Neural cell (in vitro differentiated cells): ENCODE data around the gene RAB3IL1. TPM values are rescaled to one million over a fixed set of nuclear protein-coding genes. Genes with fewer than 3 reads are reported as not detected.

Source experiments
- H2AFZ ChIP-seq: fragments of 200-600, 300-800 bp; sonication (generic), shearing (Covaris generic); 2 replicates; pipeline ENCODE4 v1.6.0; 2014; ENCODE audit warnings: low read depth, mild to moderate bottlenecking, antibody characterized with exemption, low read length, moderate library complexity
- H3F3A ChIP-seq: fragments of 200-600 bp; shearing (Covaris generic); 2 replicates; pipeline ENCODE4 v1.6.1; 2016; ENCODE audit warnings: mild to moderate bottlenecking, moderate library complexity, mixed read lengths, antibody characterized with exemption, low read length; ENCODE audit not compliant: insufficient read depth, poor library complexity, severe bottlenecking
- H3K27ac ChIP-seq: fragments of 200-600, 300-800 bp; sonication (generic), shearing (Covaris generic); 2 replicates; pipeline ENCODE4 v1.5.1; 2014; ENCODE audit warnings: mild to moderate bottlenecking, low read length, moderate library complexity
- H3K27me3 ChIP-seq: fragments of 300-800, 200-600 bp; sonication (generic), shearing (Covaris generic); 2 replicates; pipeline ENCODE4 v1.6.0; 2014; ENCODE audit warnings: mild to moderate bottlenecking, low read depth, low read length, moderate library complexity; ENCODE audit not compliant: insufficient read depth
- H3K36me3 ChIP-seq: fragments of 300-800, 200-600 bp; sonication (generic), shearing (Covaris generic); 2 replicates; pipeline ENCODE4 v1.5.1; 2014; ENCODE audit warnings: mild to moderate bottlenecking, antibody characterized with exemption, low read length, moderate library complexity; ENCODE audit not compliant: insufficient read depth
- H3K4me2 ChIP-seq: fragments of 300-800, 200-600 bp; sonication (generic), shearing (Covaris generic); 2 replicates; pipeline ENCODE4 v1.6.0; 2014; ENCODE audit warnings: mild to moderate bottlenecking, low read length
- H3K4me3 ChIP-seq: fragments of 300-800, 200-600 bp; sonication (generic), shearing (Covaris generic); 2 replicates; pipeline ENCODE4 v1.5.1; 2014; ENCODE audit warnings: mild to moderate bottlenecking, low read length, moderate library complexity
- H3K79me2 ChIP-seq: fragments of 200-600 bp; shearing (Covaris generic); replicated peaks from 2 replicates; pipeline ENCODE4 v1.6.0; 2014; ENCODE audit warnings: mild to moderate bottlenecking, low read length, moderate library complexity; ENCODE audit not compliant: insufficient read depth
- H3K9ac ChIP-seq: fragments of 300-800, 200-600 bp; sonication (generic), shearing (Covaris generic); 2 replicates; pipeline ENCODE4 v1.6.1; 2016; ENCODE audit warnings: mild to moderate bottlenecking, low read length, mixed read lengths
- H3K9me2 ChIP-seq: fragments of 200-600 bp; shearing (Covaris generic); 2 replicates; pipeline ENCODE4 v1.6.1; 2016; ENCODE audit warnings: mild to moderate bottlenecking, low read length, mixed read lengths; ENCODE audit not compliant: insufficient read depth
- H3K9me3 ChIP-seq: fragments of 200-600, 300-800 bp; sonication (generic), shearing (Covaris generic); 2 replicates; pipeline ENCODE4 v1.6.1; 2016; ENCODE audit warnings: mild to moderate bottlenecking, mixed run types, low read length, moderate library complexity, mixed read lengths
- H4K20me1 ChIP-seq: fragments of 200-600 bp; shearing (Covaris generic); 2 replicates; pipeline ENCODE4 v1.6.1; 2016; ENCODE audit warnings: mild to moderate bottlenecking, mixed run types; ENCODE audit not compliant: insufficient read depth
- EP300 ChIP-seq: fragments of 450-650 bp; conservative IDR thresholded peaks from 2 replicates; pipeline ENCODE4 v1.6.1; 2014; ENCODE audit warnings: antibody characterized with exemption, mild to moderate bottlenecking, moderate library complexity; ENCODE audit not compliant: poor library complexity, severe bottlenecking
- EZH2 ChIP-seq: fragments of 200-600, 300-800 bp; shearing (Covaris generic), sonication (generic); IDR thresholded peaks from 2 replicates; pipeline ENCODE4 v1.6.1; 2014; ENCODE audit warnings: antibody characterized with exemption, low read length, borderline replicate concordance, mild to moderate bottlenecking; ENCODE audit not compliant: insufficient read depth, poor library complexity, severe bottlenecking
- MXI1 ChIP-seq: fragments of 450-650 bp; conservative IDR thresholded peaks from 2 replicates; pipeline ENCODE4 v1.6.1; 2014; ENCODE audit warnings: antibody characterized with exemption, mild to moderate bottlenecking; ENCODE audit not compliant: poor library complexity, severe bottlenecking
- POLR2AphosphoS5 ChIP-seq: IDR thresholded peaks from 2 replicates; pipeline ENCODE4 v1.6.1; 2012
- RAD21 ChIP-seq: fragments of 450-650 bp; conservative IDR thresholded peaks from 2 replicates; pipeline ENCODE4 v1.6.1; 2014; ENCODE audit warnings: antibody characterized with exemption, mild to moderate bottlenecking, moderate library complexity
- SMC3 ChIP-seq: fragments of 450-650 bp; conservative IDR thresholded peaks from 2 replicates; pipeline ENCODE4 v1.6.1; 2014; ENCODE audit warnings: antibody characterized with exemption, mild to moderate bottlenecking, moderate library complexity; ENCODE audit not compliant: poor library complexity
- TAF1 ChIP-seq: IDR thresholded peaks from 2 replicates; pipeline ENCODE4 v1.6.1; 2012; ENCODE audit warnings: low read depth
- polyA plus RNA-seq: library from polyadenylated mRNA; depleted of rRNA; stranded (reverse); fragments of >200 nt; gene quantifications from 2 replicates; pipeline ENCODE4 v1.2.3, GENCODE V29; 2014
- TF ChIP-seq, protein P1 (sequence below): IDR thresholded peaks from 2 replicates; pipeline ENCODE4 v1.6.1; 2012; ENCODE audit warnings: borderline replicate concordance
- TF ChIP-seq, protein P2 (sequence below): fragments of 450-650 bp; IDR thresholded peaks from 2 replicates; pipeline ENCODE4 v1.5.1; 2014; ENCODE audit warnings: antibody characterized with exemption, mild to moderate bottlenecking, moderate library complexity; ENCODE audit not compliant: poor library complexity, severe bottlenecking

Gene RAB3IL1
- polyA plus RNA-seq, 1 donor from 2014 or later: 1.6 TPM

DNA sequence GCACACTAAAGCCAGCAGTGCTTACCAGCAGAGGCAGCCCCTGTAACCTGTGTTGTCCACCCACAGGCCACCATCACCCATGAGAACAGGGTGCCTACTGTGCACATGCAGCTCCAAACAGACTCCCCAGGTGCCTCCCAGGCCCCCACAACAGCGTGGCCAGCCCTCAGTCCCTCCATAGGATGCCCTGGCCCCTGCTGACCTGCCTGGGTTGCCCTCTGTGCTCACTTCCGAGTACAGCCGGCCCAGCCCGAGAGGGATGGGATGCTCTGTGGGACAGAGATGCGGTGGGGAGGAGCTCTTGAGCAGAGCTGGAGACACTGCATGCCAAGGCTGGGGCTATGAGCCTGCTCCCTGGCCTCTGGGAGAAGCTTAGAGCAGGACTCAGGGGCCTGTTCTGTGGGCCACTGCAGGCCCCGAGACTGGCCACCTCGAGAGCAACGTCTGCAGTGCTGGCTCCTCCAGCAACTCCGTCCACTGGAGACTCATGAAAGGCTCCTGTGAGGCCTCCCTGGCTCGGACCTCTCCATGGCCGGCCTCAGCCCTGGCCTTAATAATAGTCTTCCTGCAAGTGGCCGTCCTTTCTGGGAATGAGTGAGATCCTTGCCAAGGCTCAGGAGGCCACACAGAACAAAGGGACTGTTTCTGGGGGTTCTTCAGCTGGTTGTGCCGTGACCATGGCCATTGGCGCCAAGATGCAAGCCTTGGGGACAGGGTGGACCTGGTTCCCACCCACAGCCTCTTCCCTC is 62.2 kb downstream of the RAB3IL1 start:
- Histone ChIP-seq H3K36me3 (peaks cover 5% of the 10 kb centered on the region), H3K4me3 (no peak overlapping the region), H3K4me2 (no peak overlapping the region), H3K27ac (no peak overlapping the region), H3F3A (no peaks in the 10 kb centered on the region), H2AFZ (no peak overlapping the region), H3K27me3 (no peaks in the 10 kb centered on the region), H4K20me1 (no peaks in the 10 kb centered on the region), H3K79me2 (no peaks in the 10 kb centered on the region), H3K9ac (no peak overlapping the region), H3K9me3 (no peaks in the 10 kb centered on the region), H3K9me2 (no peaks in the 10 kb centered on the region)
- TF ChIP-seq, protein P1, sequence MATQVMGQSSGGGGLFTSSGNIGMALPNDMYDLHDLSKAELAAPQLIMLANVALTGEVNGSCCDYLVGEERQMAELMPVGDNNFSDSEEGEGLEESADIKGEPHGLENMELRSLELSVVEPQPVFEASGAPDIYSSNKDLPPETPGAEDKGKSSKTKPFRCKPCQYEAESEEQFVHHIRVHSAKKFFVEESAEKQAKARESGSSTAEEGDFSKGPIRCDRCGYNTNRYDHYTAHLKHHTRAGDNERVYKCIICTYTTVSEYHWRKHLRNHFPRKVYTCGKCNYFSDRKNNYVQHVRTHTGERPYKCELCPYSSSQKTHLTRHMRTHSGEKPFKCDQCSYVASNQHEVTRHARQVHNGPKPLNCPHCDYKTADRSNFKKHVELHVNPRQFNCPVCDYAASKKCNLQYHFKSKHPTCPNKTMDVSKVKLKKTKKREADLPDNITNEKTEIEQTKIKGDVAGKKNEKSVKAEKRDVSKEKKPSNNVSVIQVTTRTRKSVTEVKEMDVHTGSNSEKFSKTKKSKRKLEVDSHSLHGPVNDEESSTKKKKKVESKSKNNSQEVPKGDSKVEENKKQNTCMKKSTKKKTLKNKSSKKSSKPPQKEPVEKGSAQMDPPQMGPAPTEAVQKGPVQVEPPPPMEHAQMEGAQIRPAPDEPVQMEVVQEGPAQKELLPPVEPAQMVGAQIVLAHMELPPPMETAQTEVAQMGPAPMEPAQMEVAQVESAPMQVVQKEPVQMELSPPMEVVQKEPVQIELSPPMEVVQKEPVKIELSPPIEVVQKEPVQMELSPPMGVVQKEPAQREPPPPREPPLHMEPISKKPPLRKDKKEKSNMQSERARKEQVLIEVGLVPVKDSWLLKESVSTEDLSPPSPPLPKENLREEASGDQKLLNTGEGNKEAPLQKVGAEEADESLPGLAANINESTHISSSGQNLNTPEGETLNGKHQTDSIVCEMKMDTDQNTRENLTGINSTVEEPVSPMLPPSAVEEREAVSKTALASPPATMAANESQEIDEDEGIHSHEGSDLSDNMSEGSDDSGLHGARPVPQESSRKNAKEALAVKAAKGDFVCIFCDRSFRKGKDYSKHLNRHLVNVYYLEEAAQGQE: no peak
- TF ChIP-seq SMC3 (no peak), POLR2AphosphoS5 (no peak), TAF1 (no peak), EZH2 (no peak), EP300 (no peak), RAD21 (no peak), MXI1 (no peak)
- TF ChIP-seq, protein P2, sequence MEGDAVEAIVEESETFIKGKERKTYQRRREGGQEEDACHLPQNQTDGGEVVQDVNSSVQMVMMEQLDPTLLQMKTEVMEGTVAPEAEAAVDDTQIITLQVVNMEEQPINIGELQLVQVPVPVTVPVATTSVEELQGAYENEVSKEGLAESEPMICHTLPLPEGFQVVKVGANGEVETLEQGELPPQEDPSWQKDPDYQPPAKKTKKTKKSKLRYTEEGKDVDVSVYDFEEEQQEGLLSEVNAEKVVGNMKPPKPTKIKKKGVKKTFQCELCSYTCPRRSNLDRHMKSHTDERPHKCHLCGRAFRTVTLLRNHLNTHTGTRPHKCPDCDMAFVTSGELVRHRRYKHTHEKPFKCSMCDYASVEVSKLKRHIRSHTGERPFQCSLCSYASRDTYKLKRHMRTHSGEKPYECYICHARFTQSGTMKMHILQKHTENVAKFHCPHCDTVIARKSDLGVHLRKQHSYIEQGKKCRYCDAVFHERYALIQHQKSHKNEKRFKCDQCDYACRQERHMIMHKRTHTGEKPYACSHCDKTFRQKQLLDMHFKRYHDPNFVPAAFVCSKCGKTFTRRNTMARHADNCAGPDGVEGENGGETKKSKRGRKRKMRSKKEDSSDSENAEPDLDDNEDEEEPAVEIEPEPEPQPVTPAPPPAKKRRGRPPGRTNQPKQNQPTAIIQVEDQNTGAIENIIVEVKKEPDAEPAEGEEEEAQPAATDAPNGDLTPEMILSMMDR: no peak

DNA sequence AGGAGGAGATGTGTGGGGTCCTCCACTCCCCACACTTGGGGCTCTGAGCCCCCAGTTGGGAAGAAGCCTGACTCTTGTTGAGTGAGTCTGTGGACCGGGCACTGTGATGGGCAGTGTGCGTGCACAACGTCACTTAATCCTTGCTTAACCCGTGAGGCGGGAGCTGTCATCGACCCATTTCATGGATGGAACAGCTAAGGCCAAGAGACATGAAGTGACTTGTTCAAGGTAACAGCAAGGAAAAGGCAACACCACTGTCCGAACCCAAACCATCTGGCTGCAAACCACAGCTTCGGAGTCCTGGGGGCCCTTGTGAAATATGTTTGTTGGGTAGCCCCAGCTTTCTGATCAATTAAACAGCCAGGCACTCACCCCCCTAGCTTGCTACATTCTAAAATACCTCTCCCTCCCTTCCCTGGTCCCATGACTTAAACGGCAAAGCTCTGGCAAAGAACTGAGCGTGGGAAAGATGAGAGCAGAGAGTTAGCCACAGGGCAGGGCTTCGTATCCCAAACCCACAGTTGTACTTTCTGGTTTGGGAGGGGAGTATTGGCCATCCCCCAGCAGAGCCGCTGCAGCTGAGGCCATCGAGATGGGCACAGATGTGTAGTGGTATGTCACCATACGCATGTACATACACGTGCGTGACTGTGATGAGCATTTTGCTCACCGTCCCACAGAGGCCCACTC is 63.0 kb downstream of the RAB3IL1 start:
- H3K27ac ChIP-seq: no peak overlapping the region
- no peak for TF ChIP-seq EP300
- no peak for TF ChIP-seq POLR2AphosphoS5
- TF ChIP-seq, protein P1: no peak
- TF ChIP-seq, protein P2: no peak
- TF ChIP-seq RAD21: no peak
- TF ChIP-seq EZH2: no peak
- TF ChIP-seq SMC3: no peak
- TF ChIP-seq MXI1: no peak
- no peak for TF ChIP-seq TAF1

More for the DNA sequence above, 63.0 kb downstream of the RAB3IL1 start:
- H4K20me1 ChIP-seq: no peaks in the 10 kb centered on the region
- no peak overlapping the region for H2AFZ ChIP-seq
- peaks cover 6% of the 10 kb centered on the region for H3K36me3 ChIP-seq
- no peaks in the 10 kb centered on the region for H3K9me3 ChIP-seq
- no peak overlapping the region for H3K4me3 ChIP-seq
- H3K9me2 ChIP-seq: no peaks in the 10 kb centered on the region
- no peaks in the 10 kb centered on the region for H3K27me3 ChIP-seq
- H3K9ac ChIP-seq: no peak overlapping the region
- H3K4me2 ChIP-seq: no peak overlapping the region
- no peaks in the 10 kb centered on the region for H3K79me2 ChIP-seq
- no peaks in the 10 kb centered on the region for H3F3A ChIP-seq
